Neural cell (in vitro differentiated cells): ENCODE measurements around the gene SERINC5. TPM values are rescaled to one million over a fixed set of nuclear protein-coding genes. Genes with fewer than 3 reads are reported as not detected.

ENCODE experiments used
- H2AFZ ChIP-seq: fragments of 200-600, 300-800 bp; sonication (generic), shearing (Covaris generic); 2 replicates; pipeline ENCODE4 v1.6.0; 2014; ENCODE audit warnings: low read depth, mild to moderate bottlenecking, antibody characterized with exemption, low read length, moderate library complexity
- H3F3A ChIP-seq: fragments of 200-600 bp; shearing (Covaris generic); 2 replicates; pipeline ENCODE4 v1.6.1; 2016; ENCODE audit warnings: mild to moderate bottlenecking, moderate library complexity, mixed read lengths, antibody characterized with exemption, low read length; ENCODE audit not compliant: insufficient read depth, poor library complexity, severe bottlenecking
- H3K27ac ChIP-seq: fragments of 200-600, 300-800 bp; sonication (generic), shearing (Covaris generic); 2 replicates; pipeline ENCODE4 v1.5.1; 2014; ENCODE audit warnings: mild to moderate bottlenecking, low read length, moderate library complexity
- H3K27me3 ChIP-seq: fragments of 300-800, 200-600 bp; sonication (generic), shearing (Covaris generic); 2 replicates; pipeline ENCODE4 v1.6.0; 2014; ENCODE audit warnings: mild to moderate bottlenecking, low read depth, low read length, moderate library complexity; ENCODE audit not compliant: insufficient read depth
- H3K36me3 ChIP-seq: fragments of 300-800, 200-600 bp; sonication (generic), shearing (Covaris generic); 2 replicates; pipeline ENCODE4 v1.5.1; 2014; ENCODE audit warnings: mild to moderate bottlenecking, antibody characterized with exemption, low read length, moderate library complexity; ENCODE audit not compliant: insufficient read depth
- H3K4me2 ChIP-seq: fragments of 300-800, 200-600 bp; sonication (generic), shearing (Covaris generic); 2 replicates; pipeline ENCODE4 v1.6.0; 2014; ENCODE audit warnings: mild to moderate bottlenecking, low read length
- H3K4me3 ChIP-seq: fragments of 300-800, 200-600 bp; sonication (generic), shearing (Covaris generic); 2 replicates; pipeline ENCODE4 v1.5.1; 2014; ENCODE audit warnings: mild to moderate bottlenecking, low read length, moderate library complexity
- H3K79me2 ChIP-seq: fragments of 200-600 bp; shearing (Covaris generic); replicated peaks from 2 replicates; pipeline ENCODE4 v1.6.0; 2014; ENCODE audit warnings: mild to moderate bottlenecking, low read length, moderate library complexity; ENCODE audit not compliant: insufficient read depth
- H3K9ac ChIP-seq: fragments of 300-800, 200-600 bp; sonication (generic), shearing (Covaris generic); 2 replicates; pipeline ENCODE4 v1.6.1; 2016; ENCODE audit warnings: mild to moderate bottlenecking, low read length, mixed read lengths
- H3K9me2 ChIP-seq: fragments of 200-600 bp; shearing (Covaris generic); 2 replicates; pipeline ENCODE4 v1.6.1; 2016; ENCODE audit warnings: mild to moderate bottlenecking, low read length, mixed read lengths; ENCODE audit not compliant: insufficient read depth
- H3K9me3 ChIP-seq: fragments of 200-600, 300-800 bp; sonication (generic), shearing (Covaris generic); 2 replicates; pipeline ENCODE4 v1.6.1; 2016; ENCODE audit warnings: mild to moderate bottlenecking, mixed run types, low read length, moderate library complexity, mixed read lengths
- H4K20me1 ChIP-seq: fragments of 200-600 bp; shearing (Covaris generic); 2 replicates; pipeline ENCODE4 v1.6.1; 2016; ENCODE audit warnings: mild to moderate bottlenecking, mixed run types; ENCODE audit not compliant: insufficient read depth
- EP300 ChIP-seq: fragments of 450-650 bp; conservative IDR thresholded peaks from 2 replicates; pipeline ENCODE4 v1.6.1; 2014; ENCODE audit warnings: antibody characterized with exemption, mild to moderate bottlenecking, moderate library complexity; ENCODE audit not compliant: poor library complexity, severe bottlenecking
- EZH2 ChIP-seq: fragments of 200-600, 300-800 bp; shearing (Covaris generic), sonication (generic); IDR thresholded peaks from 2 replicates; pipeline ENCODE4 v1.6.1; 2014; ENCODE audit warnings: antibody characterized with exemption, low read length, borderline replicate concordance, mild to moderate bottlenecking; ENCODE audit not compliant: insufficient read depth, poor library complexity, severe bottlenecking
- MXI1 ChIP-seq: fragments of 450-650 bp; conservative IDR thresholded peaks from 2 replicates; pipeline ENCODE4 v1.6.1; 2014; ENCODE audit warnings: antibody characterized with exemption, mild to moderate bottlenecking; ENCODE audit not compliant: poor library complexity, severe bottlenecking
- POLR2AphosphoS5 ChIP-seq: IDR thresholded peaks from 2 replicates; pipeline ENCODE4 v1.6.1; 2012
- RAD21 ChIP-seq: fragments of 450-650 bp; conservative IDR thresholded peaks from 2 replicates; pipeline ENCODE4 v1.6.1; 2014; ENCODE audit warnings: antibody characterized with exemption, mild to moderate bottlenecking, moderate library complexity
- REST ChIP-seq: IDR thresholded peaks from 2 replicates; pipeline ENCODE4 v1.6.1; 2012; ENCODE audit warnings: borderline replicate concordance
- SMC3 ChIP-seq: fragments of 450-650 bp; conservative IDR thresholded peaks from 2 replicates; pipeline ENCODE4 v1.6.1; 2014; ENCODE audit warnings: antibody characterized with exemption, mild to moderate bottlenecking, moderate library complexity; ENCODE audit not compliant: poor library complexity
- TAF1 ChIP-seq: IDR thresholded peaks from 2 replicates; pipeline ENCODE4 v1.6.1; 2012; ENCODE audit warnings: low read depth
- polyA plus RNA-seq: library from polyadenylated mRNA; depleted of rRNA; stranded (reverse); fragments of >200 nt; gene quantifications from 2 replicates; pipeline ENCODE4 v1.2.3, GENCODE V29; 2014
- TF ChIP-seq, protein P1 (sequence below): fragments of 450-650 bp; IDR thresholded peaks from 2 replicates; pipeline ENCODE4 v1.5.1; 2014; ENCODE audit warnings: antibody characterized with exemption, mild to moderate bottlenecking, moderate library complexity; ENCODE audit not compliant: poor library complexity, severe bottlenecking

Gene SERINC5
- polyA plus RNA-seq, 1 donor from 2014 or later = 5.8 TPM

DNA sequence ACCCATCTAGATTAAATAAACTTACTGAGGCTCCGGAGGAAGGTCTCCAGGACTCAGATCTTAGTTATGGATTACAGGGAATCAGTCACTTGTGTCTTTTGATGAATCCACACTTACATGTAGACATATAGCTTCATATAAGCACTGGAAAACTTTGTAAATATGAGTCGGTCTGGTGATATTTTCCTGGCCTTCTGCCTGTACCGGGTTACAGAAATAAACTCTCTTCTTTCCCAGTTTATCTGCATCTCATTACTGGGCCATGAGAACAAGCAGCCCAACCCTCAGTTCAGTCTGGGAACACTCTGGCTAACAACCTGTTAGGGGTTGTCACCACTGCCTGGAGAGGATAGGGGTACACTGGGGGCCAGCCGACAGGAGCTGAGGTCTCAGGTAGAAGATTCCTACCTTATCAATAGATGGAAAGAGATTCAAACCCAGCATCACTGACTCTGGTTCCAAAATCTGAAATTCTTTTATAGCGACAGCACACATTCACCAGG, 161.6 kb downstream of the SERINC5 start:
- Histone ChIP-seq H3K27ac (no peak overlapping the region), H4K20me1 (no peaks in the 10 kb centered on the region), H3K27me3 (no peaks in the 10 kb centered on the region), H3K4me3 (no peak overlapping the region), H2AFZ (no peak overlapping the region), H3F3A (no peaks in the 10 kb centered on the region), H3K79me2 (no peaks in the 10 kb centered on the region), H3K4me2 (no peak overlapping the region), H3K9me3 (no peaks in the 10 kb centered on the region), H3K9me2 (no peaks in the 10 kb centered on the region), H3K9ac (no peak overlapping the region), H3K36me3 (no peaks in the 10 kb centered on the region)
- TF ChIP-seq SMC3 = no peak
- no peak for TF ChIP-seq TAF1
- no peak for TF ChIP-seq POLR2AphosphoS5
- no peak for TF ChIP-seq EP300
- TF ChIP-seq, protein P1, sequence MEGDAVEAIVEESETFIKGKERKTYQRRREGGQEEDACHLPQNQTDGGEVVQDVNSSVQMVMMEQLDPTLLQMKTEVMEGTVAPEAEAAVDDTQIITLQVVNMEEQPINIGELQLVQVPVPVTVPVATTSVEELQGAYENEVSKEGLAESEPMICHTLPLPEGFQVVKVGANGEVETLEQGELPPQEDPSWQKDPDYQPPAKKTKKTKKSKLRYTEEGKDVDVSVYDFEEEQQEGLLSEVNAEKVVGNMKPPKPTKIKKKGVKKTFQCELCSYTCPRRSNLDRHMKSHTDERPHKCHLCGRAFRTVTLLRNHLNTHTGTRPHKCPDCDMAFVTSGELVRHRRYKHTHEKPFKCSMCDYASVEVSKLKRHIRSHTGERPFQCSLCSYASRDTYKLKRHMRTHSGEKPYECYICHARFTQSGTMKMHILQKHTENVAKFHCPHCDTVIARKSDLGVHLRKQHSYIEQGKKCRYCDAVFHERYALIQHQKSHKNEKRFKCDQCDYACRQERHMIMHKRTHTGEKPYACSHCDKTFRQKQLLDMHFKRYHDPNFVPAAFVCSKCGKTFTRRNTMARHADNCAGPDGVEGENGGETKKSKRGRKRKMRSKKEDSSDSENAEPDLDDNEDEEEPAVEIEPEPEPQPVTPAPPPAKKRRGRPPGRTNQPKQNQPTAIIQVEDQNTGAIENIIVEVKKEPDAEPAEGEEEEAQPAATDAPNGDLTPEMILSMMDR = no peak
- TF ChIP-seq RAD21 = no peak
- TF ChIP-seq EZH2 = no peak
- TF ChIP-seq MXI1 = no peak
- TF ChIP-seq REST = no peak

GRCh38 chr5:80093796-80094195, 162.1 kb downstream of the SERINC5 start:
- Histone ChIP-seq H4K20me1 (no peaks in the 10 kb centered on the region), H3K27ac (no peak overlapping the region)

More at GRCh38 chr5:80093796-80094195, 162.1 kb downstream of the SERINC5 start:
- Histone ChIP-seq H3K27me3 (no peaks in the 10 kb centered on the region), H3K9ac (no peak overlapping the region), H3K4me2 (no peak overlapping the region), H3K9me3 (no peaks in the 10 kb centered on the region), H2AFZ (no peak overlapping the region), H3F3A (no peaks in the 10 kb centered on the region), H3K79me2 (no peaks in the 10 kb centered on the region), H3K9me2 (no peaks in the 10 kb centered on the region), H3K36me3 (no peaks in the 10 kb centered on the region), H3K4me3 (no peak overlapping the region)
- TF ChIP-seq SMC3 (no peak), POLR2AphosphoS5 (no peak), REST (no peak), RAD21 (no peak), MXI1 (no peak), EP300 (no peak)
- TF ChIP-seq, protein P1 = no peak
